GM23338 (cell line): ENCODE measurements around the gene PFKP. TPM values are rescaled to one million over a fixed set of nuclear protein-coding genes. Genes with fewer than 3 reads are reported as not detected.
A peak's percentile ranks its signal among the peaks of the same experiment; 100 is the strongest.

Experiments used
- ATAC-seq: fragments of 200-7000 bp; cut with Tn5 transposase; 3 replicates; pipeline ENCODE4 v1.9.1; 2020
- DNase-seq: peaks from one replicate; pipeline ENCODE4 v3.0.0-alpha.2; 2015; ENCODE audit warnings: low spot score
- H2AFZ ChIP-seq: fragments of 200-600 bp; sonication (generic); 2 replicates; pipeline ENCODE4 v1.8.0; 2016; ENCODE audit warnings: antibody characterized with exemption, mild to moderate bottlenecking, moderate library complexity
- H3F3A ChIP-seq: fragments of 200-600 bp; sonication (generic); replicated peaks from 2 replicates; pipeline ENCODE4 v1.8.0; 2017; ENCODE audit warnings: antibody characterized with exemption, mixed run types, low read depth
- H3K27ac ChIP-seq: fragments of 200-600 bp; sonication (generic); 2 replicates; pipeline ENCODE4 v1.6.1; 2016; ENCODE audit warnings: low read depth
- H3K27me3 ChIP-seq: fragments of 200-600 bp; sonication (generic); 2 replicates; pipeline ENCODE4 v1.8.0; 2016; ENCODE audit warnings: mild to moderate bottlenecking, mixed run types, moderate library complexity; ENCODE audit not compliant: insufficient read depth
- H3K36me3 ChIP-seq: fragments of 200-600 bp; sonication (generic); 2 replicates; pipeline ENCODE4 v1.8.0; 2016; ENCODE audit warnings: mild to moderate bottlenecking; ENCODE audit not compliant: insufficient read depth
- H3K4me1 ChIP-seq: fragments of 200-600 bp; sonication (generic); 2 replicates; pipeline ENCODE4 v1.8.0; 2016; ENCODE audit warnings: mild to moderate bottlenecking, moderate library complexity; ENCODE audit not compliant: insufficient read depth
- H3K4me2 ChIP-seq: fragments of 200-600 bp; sonication (generic); 2 replicates; pipeline ENCODE4 v1.7.1; 2017; ENCODE audit warnings: mixed run types
- H3K4me3 ChIP-seq: fragments of 200-600 bp; sonication (generic); 2 replicates; pipeline ENCODE4 v1.6.1; 2016; ENCODE audit warnings: mixed run types
- H3K79me2 ChIP-seq: fragments of 200-600 bp; sonication (generic); replicated peaks from 2 replicates; pipeline ENCODE4 v1.8.0; 2017; ENCODE audit warnings: mild to moderate bottlenecking; ENCODE audit not compliant: insufficient read depth
- H3K9me2 ChIP-seq: fragments of 200-600 bp; sonication (generic); 2 replicates; pipeline ENCODE4 v1.8.0; 2017; ENCODE audit not compliant: insufficient read depth
- H4K20me1 ChIP-seq: fragments of 200-600 bp; sonication (generic); replicated peaks from 2 replicates; pipeline ENCODE4 v1.8.0; 2017; ENCODE audit warnings: mild to moderate bottlenecking; ENCODE audit not compliant: insufficient read depth
- H3K27ac Mint-ChIP-seq: 2 replicates; pipeline ENCODE4 v1.8.0; 2020; ENCODE audit warnings: inconsistent platforms, mild to moderate bottlenecking, moderate library complexity, mixed read lengths
- H3K27me3 Mint-ChIP-seq: 3 replicates; pipeline ENCODE4 v1.8.0; 2022; ENCODE audit warnings: low read depth, mild to moderate bottlenecking, moderate library complexity, mixed read lengths, inconsistent platforms; ENCODE audit not compliant: insufficient read depth, poor library complexity
- H3K36me3 Mint-ChIP-seq: 3 replicates; pipeline ENCODE4 v1.8.0; 2021; ENCODE audit warnings: low read depth, mild to moderate bottlenecking, inconsistent platforms, moderate library complexity, mixed read lengths
- H3K4me1 Mint-ChIP-seq: 3 replicates; pipeline ENCODE4 v1.8.0; 2020; ENCODE audit warnings: mild to moderate bottlenecking, inconsistent platforms, mixed read lengths
- H3K4me3 Mint-ChIP-seq: 3 replicates; pipeline ENCODE4 v1.8.0; 2021; ENCODE audit warnings: moderate library complexity, mild to moderate bottlenecking, inconsistent platforms, mixed read lengths
- H3K9me3 Mint-ChIP-seq: 3 replicates; pipeline ENCODE4 v1.8.0; 2020; ENCODE audit warnings: moderate library complexity, mild to moderate bottlenecking, inconsistent platforms, mixed read lengths
- EZH2 ChIP-seq: fragments of 200-600 bp; sonication (generic); IDR thresholded peaks from one replicate; pipeline ENCODE4 v1.8.0; 2017; ENCODE audit warnings: antibody characterized with exemption, mild to moderate bottlenecking, low read depth; ENCODE audit not compliant: unreplicated experiment
- EZH2phosphoT487 ChIP-seq: fragments of 200-600 bp; sonication (generic); IDR thresholded peaks from one replicate; pipeline ENCODE4 v1.8.1; 2018; ENCODE audit warnings: antibody characterized with exemption; ENCODE audit not compliant: unreplicated experiment
- JUNB ChIP-seq: IDR thresholded peaks from one replicate; pipeline ENCODE4 v1.6.1; 2016; ENCODE audit warnings: antibody characterized with exemption; ENCODE audit not compliant: unreplicated experiment
- NANOG ChIP-seq: IDR thresholded peaks from 2 replicates; pipeline ENCODE4 v1.6.1; 2016; ENCODE audit warnings: antibody characterized with exemption, borderline replicate concordance
- STAT1 ChIP-seq: IDR thresholded peaks from one replicate; pipeline ENCODE4 v1.6.1; 2016; ENCODE audit warnings: antibody characterized with exemption; ENCODE audit not compliant: unreplicated experiment
- ZNF114 ChIP-seq: fragments of 250-450 bp; sonication (Bioruptor Pico); IDR thresholded peaks from 2 replicates; pipeline ENCODE4 v1.5.0; 2020; ENCODE audit warnings: mild to moderate bottlenecking, moderate library complexity
- polyA plus RNA-seq: library from polyadenylated mRNA; unstranded; fragments of >200 nt; fragmentation: Nextera tagmentation; extraction: Ambion mirVana; gene quantifications from 2 replicates; pipeline ENCODE4 v1.2.1, GENCODE V29; 2016
- total RNA-seq: library from RNA; depleted of rRNA; stranded (reverse); fragments of >200 nt; shearing (Covaris generic); gene quantifications from 2 replicates; pipeline ENCODE4 v1.2.3, GENCODE V29; 2014
- TF ChIP-seq, protein P1 (sequence below): fragments of 250-450 bp; sonication (Bioruptor Pico); IDR thresholded peaks from 2 replicates; pipeline ENCODE4 v1.5.0; 2020; ENCODE audit warnings: mild to moderate bottlenecking, moderate library complexity
- TF ChIP-seq, protein P2 (sequence below), 2 experiments: fragments of 200-600 bp in 1 of 2; sonication (generic) in 1 of 2; conservative IDR thresholded peaks; 2 replicates each; pipeline versions ENCODE4 v1.5.1 to v1.6.1; 2016 to 2017; ENCODE audit warnings: antibody characterized with exemption in 2 of 2, low read depth in 2 of 2, mild to moderate bottlenecking in 2 of 2, moderate library complexity in 1 of 2
- TF ChIP-seq, protein P3 (sequence below): IDR thresholded peaks from one replicate; pipeline ENCODE4 v1.6.1; 2018; ENCODE audit warnings: antibody characterized with exemption; ENCODE audit not compliant: unreplicated experiment
- TF ChIP-seq, protein P4 (sequence below): IDR thresholded peaks from 2 replicates; pipeline ENCODE4 v1.6.1; 2016; ENCODE audit warnings: antibody characterized with exemption

The PFKP gene
- total and polyA plus RNA-seq, 2 experiments from 2014 or later, result 56.3 to 120 TPM

DNA sequence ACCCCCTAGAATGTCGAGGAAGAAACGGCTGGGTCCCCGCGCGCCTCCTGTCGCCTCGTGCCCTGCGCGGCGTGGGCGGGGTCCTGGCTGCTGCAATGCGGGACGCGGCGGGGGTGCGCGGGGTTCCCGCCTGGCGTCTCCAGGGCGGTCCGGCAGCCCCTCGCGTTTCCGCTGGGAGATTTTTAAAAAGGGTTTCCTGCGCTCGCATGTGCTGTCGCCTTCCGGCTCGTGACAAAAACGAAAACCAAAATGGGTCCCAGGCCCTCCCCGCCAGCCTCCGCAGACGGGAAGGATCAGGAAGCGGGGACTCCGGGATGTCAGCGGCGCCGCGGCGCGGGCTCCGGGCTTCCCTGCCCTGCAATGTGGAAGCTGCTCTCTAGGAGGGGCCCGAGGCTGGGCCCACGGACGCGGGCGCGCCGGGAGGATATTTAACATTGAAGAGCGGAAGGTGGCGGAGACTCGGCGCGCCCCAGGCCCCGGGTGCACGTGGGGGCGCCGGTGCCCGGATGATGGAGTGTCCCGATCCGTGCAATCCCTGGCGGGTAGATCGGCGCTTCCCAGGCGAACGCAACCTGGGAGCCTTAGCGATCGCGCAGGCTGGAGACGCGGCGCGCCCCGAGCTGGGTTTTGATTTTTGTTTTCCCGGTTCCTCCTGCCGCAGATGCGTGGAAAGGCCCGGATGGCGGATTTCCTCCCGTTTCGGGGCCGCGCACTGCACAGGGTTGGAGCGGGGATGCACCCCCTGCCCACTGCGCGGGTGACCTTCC is 1.0 kb downstream of the PFKP start:
- Mint-ChIP-seq H3K36me3 (peaks cover 38% of the 10 kb centered on the region), H3K27ac (no peak overlapping the region), H3K4me3 (peak overlapping the region; percentile 83), H3K27me3 (peaks cover 35% of the 10 kb centered on the region), H3K9me3 (no peaks in the 10 kb centered on the region), H3K4me1 (peaks cover 35% of the 10 kb centered on the region)
- Histone ChIP-seq H3K27ac (no peak overlapping the region), H3K4me3 (peak overlapping the region; percentile 94), H3K36me3 (peaks cover 4% of the 10 kb centered on the region; the same call in 1 of the 2 replicates), H3K9me2 (no peaks in the 10 kb centered on the region), H3K79me2 (peaks cover 45% of the 10 kb centered on the region), H3K4me2 (peak overlapping the region; percentile 91), H3K27me3 (peaks cover 23% of the 10 kb centered on the region), H3F3A (no peaks in the 10 kb centered on the region), H3K4me1 (peaks cover 28% of the 10 kb centered on the region), H4K20me1 (peaks cover 16% of the 10 kb centered on the region), H2AFZ (peak overlapping the region; percentile 63)
- peak; percentile 68 for DNase-seq
- peak; percentile 26 for ATAC-seq
- TF ChIP-seq, protein P1, sequence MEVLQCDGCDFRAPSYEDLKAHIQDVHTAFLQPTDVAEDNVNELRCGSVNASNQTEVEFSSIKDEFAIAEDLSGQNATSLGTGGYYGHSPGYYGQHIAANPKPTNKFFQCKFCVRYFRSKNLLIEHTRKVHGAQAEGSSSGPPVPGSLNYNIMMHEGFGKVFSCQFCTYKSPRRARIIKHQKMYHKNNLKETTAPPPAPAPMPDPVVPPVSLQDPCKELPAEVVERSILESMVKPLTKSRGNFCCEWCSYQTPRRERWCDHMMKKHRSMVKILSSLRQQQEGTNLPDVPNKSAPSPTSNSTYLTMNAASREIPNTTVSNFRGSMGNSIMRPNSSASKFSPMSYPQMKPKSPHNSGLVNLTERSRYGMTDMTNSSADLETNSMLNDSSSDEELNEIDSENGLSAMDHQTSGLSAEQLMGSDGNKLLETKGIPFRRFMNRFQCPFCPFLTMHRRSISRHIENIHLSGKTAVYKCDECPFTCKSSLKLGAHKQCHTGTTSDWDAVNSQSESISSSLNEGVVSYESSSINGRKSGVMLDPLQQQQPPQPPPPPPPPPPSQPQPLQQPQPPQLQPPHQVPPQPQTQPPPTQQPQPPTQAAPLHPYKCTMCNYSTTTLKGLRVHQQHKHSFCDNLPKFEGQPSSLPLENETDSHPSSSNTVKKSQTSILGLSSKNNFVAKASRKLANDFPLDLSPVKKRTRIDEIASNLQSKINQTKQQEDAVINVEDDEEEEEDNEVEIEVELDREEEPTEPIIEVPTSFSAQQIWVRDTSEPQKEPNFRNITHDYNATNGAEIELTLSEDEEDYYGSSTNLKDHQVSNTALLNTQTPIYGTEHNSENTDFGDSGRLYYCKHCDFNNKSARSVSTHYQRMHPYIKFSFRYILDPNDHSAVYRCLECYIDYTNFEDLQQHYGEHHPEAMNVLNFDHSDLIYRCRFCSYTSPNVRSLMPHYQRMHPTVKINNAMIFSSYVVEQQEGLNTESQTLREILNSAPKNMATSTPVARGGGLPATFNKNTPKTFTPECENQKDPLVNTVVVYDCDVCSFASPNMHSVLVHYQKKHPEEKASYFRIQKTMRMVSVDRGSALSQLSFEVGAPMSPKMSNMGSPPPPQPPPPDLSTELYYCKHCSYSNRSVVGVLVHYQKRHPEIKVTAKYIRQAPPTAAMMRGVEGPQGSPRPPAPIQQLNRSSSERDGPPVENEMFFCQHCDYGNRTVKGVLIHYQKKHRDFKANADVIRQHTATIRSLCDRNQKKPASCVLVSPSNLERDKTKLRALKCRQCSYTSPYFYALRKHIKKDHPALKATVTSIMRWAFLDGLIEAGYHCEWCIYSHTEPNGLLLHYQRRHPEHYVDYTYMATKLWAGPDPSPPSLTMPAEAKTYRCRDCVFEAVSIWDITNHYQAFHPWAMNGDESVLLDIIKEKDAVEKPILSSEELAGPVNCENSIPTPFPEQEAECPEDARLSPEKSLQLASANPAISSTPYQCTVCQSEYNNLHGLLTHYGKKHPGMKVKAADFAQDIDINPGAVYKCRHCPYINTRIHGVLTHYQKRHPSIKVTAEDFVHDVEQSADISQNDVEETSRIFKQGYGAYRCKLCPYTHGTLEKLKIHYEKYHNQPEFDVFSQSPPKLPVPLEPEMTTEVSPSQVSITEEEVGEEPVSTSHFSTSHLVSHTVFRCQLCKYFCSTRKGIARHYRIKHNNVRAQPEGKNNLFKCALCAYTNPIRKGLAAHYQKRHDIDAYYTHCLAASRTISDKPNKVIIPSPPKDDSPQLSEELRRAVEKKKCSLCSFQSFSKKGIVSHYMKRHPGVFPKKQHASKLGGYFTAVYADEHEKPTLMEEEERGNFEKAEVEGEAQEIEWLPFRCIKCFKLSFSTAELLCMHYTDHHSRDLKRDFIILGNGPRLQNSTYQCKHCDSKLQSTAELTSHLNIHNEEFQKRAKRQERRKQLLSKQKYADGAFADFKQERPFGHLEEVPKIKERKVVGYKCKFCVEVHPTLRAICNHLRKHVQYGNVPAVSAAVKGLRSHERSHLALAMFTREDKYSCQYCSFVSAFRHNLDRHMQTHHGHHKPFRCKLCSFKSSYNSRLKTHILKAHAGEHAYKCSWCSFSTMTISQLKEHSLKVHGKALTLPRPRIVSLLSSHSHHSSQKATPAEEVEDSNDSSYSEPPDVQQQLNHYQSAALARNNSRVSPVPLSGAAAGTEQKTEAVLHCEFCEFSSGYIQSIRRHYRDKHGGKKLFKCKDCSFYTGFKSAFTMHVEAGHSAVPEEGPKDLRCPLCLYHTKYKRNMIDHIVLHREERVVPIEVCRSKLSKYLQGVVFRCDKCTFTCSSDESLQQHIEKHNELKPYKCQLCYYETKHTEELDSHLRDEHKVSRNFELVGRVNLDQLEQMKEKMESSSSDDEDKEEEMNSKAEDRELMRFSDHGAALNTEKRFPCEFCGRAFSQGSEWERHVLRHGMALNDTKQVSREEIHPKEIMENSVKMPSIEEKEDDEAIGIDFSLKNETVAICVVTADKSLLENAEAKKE (CRISPR knock-in tag), result no peak
- TF ChIP-seq, protein P2, sequence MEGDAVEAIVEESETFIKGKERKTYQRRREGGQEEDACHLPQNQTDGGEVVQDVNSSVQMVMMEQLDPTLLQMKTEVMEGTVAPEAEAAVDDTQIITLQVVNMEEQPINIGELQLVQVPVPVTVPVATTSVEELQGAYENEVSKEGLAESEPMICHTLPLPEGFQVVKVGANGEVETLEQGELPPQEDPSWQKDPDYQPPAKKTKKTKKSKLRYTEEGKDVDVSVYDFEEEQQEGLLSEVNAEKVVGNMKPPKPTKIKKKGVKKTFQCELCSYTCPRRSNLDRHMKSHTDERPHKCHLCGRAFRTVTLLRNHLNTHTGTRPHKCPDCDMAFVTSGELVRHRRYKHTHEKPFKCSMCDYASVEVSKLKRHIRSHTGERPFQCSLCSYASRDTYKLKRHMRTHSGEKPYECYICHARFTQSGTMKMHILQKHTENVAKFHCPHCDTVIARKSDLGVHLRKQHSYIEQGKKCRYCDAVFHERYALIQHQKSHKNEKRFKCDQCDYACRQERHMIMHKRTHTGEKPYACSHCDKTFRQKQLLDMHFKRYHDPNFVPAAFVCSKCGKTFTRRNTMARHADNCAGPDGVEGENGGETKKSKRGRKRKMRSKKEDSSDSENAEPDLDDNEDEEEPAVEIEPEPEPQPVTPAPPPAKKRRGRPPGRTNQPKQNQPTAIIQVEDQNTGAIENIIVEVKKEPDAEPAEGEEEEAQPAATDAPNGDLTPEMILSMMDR (conservative IDR thresholded peaks at IDR 0.05; ENCODE audit: low read depth in 2 of 2), result no peak
- TF ChIP-seq ZNF114, result no peak
- TF ChIP-seq, protein P3, sequence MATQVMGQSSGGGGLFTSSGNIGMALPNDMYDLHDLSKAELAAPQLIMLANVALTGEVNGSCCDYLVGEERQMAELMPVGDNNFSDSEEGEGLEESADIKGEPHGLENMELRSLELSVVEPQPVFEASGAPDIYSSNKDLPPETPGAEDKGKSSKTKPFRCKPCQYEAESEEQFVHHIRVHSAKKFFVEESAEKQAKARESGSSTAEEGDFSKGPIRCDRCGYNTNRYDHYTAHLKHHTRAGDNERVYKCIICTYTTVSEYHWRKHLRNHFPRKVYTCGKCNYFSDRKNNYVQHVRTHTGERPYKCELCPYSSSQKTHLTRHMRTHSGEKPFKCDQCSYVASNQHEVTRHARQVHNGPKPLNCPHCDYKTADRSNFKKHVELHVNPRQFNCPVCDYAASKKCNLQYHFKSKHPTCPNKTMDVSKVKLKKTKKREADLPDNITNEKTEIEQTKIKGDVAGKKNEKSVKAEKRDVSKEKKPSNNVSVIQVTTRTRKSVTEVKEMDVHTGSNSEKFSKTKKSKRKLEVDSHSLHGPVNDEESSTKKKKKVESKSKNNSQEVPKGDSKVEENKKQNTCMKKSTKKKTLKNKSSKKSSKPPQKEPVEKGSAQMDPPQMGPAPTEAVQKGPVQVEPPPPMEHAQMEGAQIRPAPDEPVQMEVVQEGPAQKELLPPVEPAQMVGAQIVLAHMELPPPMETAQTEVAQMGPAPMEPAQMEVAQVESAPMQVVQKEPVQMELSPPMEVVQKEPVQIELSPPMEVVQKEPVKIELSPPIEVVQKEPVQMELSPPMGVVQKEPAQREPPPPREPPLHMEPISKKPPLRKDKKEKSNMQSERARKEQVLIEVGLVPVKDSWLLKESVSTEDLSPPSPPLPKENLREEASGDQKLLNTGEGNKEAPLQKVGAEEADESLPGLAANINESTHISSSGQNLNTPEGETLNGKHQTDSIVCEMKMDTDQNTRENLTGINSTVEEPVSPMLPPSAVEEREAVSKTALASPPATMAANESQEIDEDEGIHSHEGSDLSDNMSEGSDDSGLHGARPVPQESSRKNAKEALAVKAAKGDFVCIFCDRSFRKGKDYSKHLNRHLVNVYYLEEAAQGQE, result no peak
- no peak for TF ChIP-seq NANOG
- TF ChIP-seq STAT1, result no peak
- TF ChIP-seq, protein P4, sequence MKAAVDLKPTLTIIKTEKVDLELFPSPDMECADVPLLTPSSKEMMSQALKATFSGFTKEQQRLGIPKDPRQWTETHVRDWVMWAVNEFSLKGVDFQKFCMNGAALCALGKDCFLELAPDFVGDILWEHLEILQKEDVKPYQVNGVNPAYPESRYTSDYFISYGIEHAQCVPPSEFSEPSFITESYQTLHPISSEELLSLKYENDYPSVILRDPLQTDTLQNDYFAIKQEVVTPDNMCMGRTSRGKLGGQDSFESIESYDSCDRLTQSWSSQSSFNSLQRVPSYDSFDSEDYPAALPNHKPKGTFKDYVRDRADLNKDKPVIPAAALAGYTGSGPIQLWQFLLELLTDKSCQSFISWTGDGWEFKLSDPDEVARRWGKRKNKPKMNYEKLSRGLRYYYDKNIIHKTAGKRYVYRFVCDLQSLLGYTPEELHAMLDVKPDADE, result no peak
- TF ChIP-seq JUNB, result no peak
- no peak for TF ChIP-seq EZH2
- TF ChIP-seq EZH2phosphoT487, result no peak
